CD14-positive monocyte (primary cell): ENCODE measurements around the gene CRYGA. TPM values are rescaled to one million over a fixed set of nuclear protein-coding genes. Genes with fewer than 3 reads are reported as not detected.

ENCODE experiments used
- DNase-seq, 3 donors: peaks; one replicate each; pipeline ENCODE4 v3.0.0-alpha.2; 2011 to 2022
- H2AFZ ChIP-seq: 2 replicates; pipeline ENCODE4 v1.6.0; 2012; ENCODE audit warnings: mild to moderate bottlenecking, low read depth, low read length, inconsistent platforms; ENCODE audit not compliant: insufficient read depth, poor library complexity, severe bottlenecking
- H3K27ac ChIP-seq, 2 donors: 1 replicate in 1 of 2; 2 replicates in 1 of 2; pipeline ENCODE4 v1.5.1; 2012 to 2013; ENCODE audit warnings: low read length in 2 of 2, control low read depth in 1 of 2, inconsistent platforms in 1 of 2, low read depth in 1 of 2, mild to moderate bottlenecking in 1 of 2
- H3K27me3 ChIP-seq, 2 donors: one replicate each; pipeline versions ENCODE4 v1.6.0 to v1.6.1; 2011 to 2013; ENCODE audit warnings: low read length in 2 of 2; ENCODE audit not compliant: control insufficient read depth in 2 of 2, insufficient read depth in 2 of 2
- H3K36me3 ChIP-seq, 2 donors: replicated peaks in 1 of 2; 1 replicate in 1 of 2; 2 replicates in 1 of 2; pipeline versions ENCODE4 v1.5.1 to v1.6.1; 2012 to 2013; ENCODE audit warnings: low read length in 2 of 2, control low read depth in 1 of 2, inconsistent platforms in 1 of 2, mild to moderate bottlenecking in 1 of 2; ENCODE audit not compliant: insufficient read depth in 2 of 2, control insufficient read depth in 1 of 2
- H3K4me1 ChIP-seq, 2 donors: 1 replicate in 1 of 2; 2 replicates in 1 of 2; pipeline versions ENCODE4 v1.5.1 to v1.6.1; 2012 to 2013; ENCODE audit warnings: low read length in 2 of 2, control low read depth in 1 of 2, inconsistent platforms in 1 of 2, mild to moderate bottlenecking in 1 of 2, moderate library complexity in 1 of 2; ENCODE audit not compliant: insufficient read depth in 2 of 2, control insufficient read depth in 1 of 2
- H3K4me2 ChIP-seq: replicated peaks from 2 replicates; pipeline ENCODE3; 2012; ENCODE audit warnings: low read length, moderate library complexity, mild to moderate bottlenecking; ENCODE audit not compliant: poor library complexity, severe bottlenecking; ENCODE audit errors: extremely low read depth
- H3K4me3 ChIP-seq, 3 experiments: fragments of 200-600 bp in 1 of 3; sonication (generic) in 1 of 3; replicated peaks in 1 of 3; 1 replicate in 2 of 3; 2 replicates in 1 of 3; pipeline ENCODE4 v1.5.1; 2011 to 2013; ENCODE audit warnings: low read length in 3 of 3, mild to moderate bottlenecking in 3 of 3, control low read depth in 2 of 3, low read depth in 2 of 3, inconsistent platforms in 1 of 3, moderate library complexity in 1 of 3
- H3K79me2 ChIP-seq: 2 replicates; pipeline ENCODE4 v1.6.0; 2012; ENCODE audit warnings: mild to moderate bottlenecking, control low read depth, inconsistent platforms, low read length, moderate library complexity; ENCODE audit not compliant: insufficient read depth
- H3K9ac ChIP-seq: 2 replicates; pipeline ENCODE4 v1.6.0; 2017; ENCODE audit warnings: low read length, mild to moderate bottlenecking; ENCODE audit not compliant: insufficient read depth, poor library complexity, severe bottlenecking
- H3K9me3 ChIP-seq, 2 donors: replicated peaks in 1 of 2; 1 replicate in 1 of 2; 2 replicates in 1 of 2; pipeline versions ENCODE4 v1.5.1 to v1.6.1; 2012 to 2013; ENCODE audit warnings: low read length in 2 of 2, control low read depth in 1 of 2; ENCODE audit not compliant: control insufficient read depth in 1 of 2, insufficient read depth in 1 of 2
- H4K20me1 ChIP-seq: 2 replicates; pipeline ENCODE4 v1.6.0; 2012; ENCODE audit warnings: mild to moderate bottlenecking, low read length, control low read depth, moderate library complexity; ENCODE audit not compliant: insufficient read depth
- H3K27ac Mint-ChIP-seq, 7 donors: one replicate each; pipeline ENCODE4 v1.8.0; 2020; ENCODE audit warnings: mild to moderate bottlenecking in 7 of 7, mixed read lengths in 7 of 7, moderate library complexity in 6 of 7, inconsistent platforms in 2 of 7
- H3K27me3 Mint-ChIP-seq, 3 donors: one replicate each; pipeline ENCODE4 v1.8.0; 2021 to 2022; ENCODE audit warnings: low read depth in 3 of 3, mild to moderate bottlenecking in 3 of 3, mixed read lengths in 3 of 3, moderate library complexity in 3 of 3, inconsistent platforms in 1 of 3
- H3K36me3 Mint-ChIP-seq, 2 donors: one replicate each; pipeline ENCODE4 v1.8.0; 2020; ENCODE audit warnings: mixed read lengths in 2 of 2, inconsistent platforms in 1 of 2, mild to moderate bottlenecking in 1 of 2
- H3K4me1 Mint-ChIP-seq: one replicate; pipeline ENCODE4 v1.8.0; 2020; ENCODE audit warnings: mild to moderate bottlenecking, mixed read lengths
- H3K4me3 Mint-ChIP-seq, 2 donors: one replicate each; pipeline ENCODE4 v1.8.0; 2020; ENCODE audit warnings: mild to moderate bottlenecking in 2 of 2, mixed read lengths in 2 of 2, moderate library complexity in 1 of 2
- H3K9me3 Mint-ChIP-seq, 7 donors: one replicate each; pipeline ENCODE4 v1.8.0; 2020 to 2022; ENCODE audit warnings: mixed read lengths in 7 of 7, mild to moderate bottlenecking in 6 of 7, moderate library complexity in 6 of 7, inconsistent platforms in 2 of 7
- CTCF ChIP-seq: fragments of 200-600 bp; IDR thresholded peaks from one replicate; pipeline ENCODE4 v1.8.0; 2022; ENCODE audit warnings: antibody characterized with exemption, mild to moderate bottlenecking
- WGBS: methylation state at CpG from one replicate; pipeline ENCODE4 v1.1.5; 2013; ENCODE audit warnings: missing lambda C conversion rate; ENCODE audit not compliant: insufficient coverage; 5-methylcytosine and 5-hydroxymethylcytosine counted together
- intact Hi-C, 2 donors: fragments of 100-400 bp; cut with micrococcal nuclease; formaldehyde crosslinking; loops; one replicate each; pipeline versions ENCODE4 v1.15.0 to v1.15.1; 2023
- polyA plus RNA-seq, 3 donors: library from polyadenylated mRNA; depleted of rRNA in 1 of 3; unstranded in 2 of 3; stranded (reverse) in 1 of 3; fragments of 300-500 nt in 2 of 3; fragments of >200 nt in 1 of 3; fragmentation: Illumina TruSeq in 2 of 3; gene quantifications; 1 replicate in 2 of 3; 2 replicates in 1 of 3; pipeline ENCODE4 v1.2.3, GENCODE V29; 2012 to 2021

The CRYGA gene
- polyA plus RNA-seq, 3 donors = not detected

- no peaks in the 10 kb centered on the region for H3K79me2 ChIP-seq
- no peak for TF ChIP-seq CTCF
- intact Hi-C loops = no loop called here
These were observed 25.9 kb upstream of the CRYGA start for GRCh38 chr2:208189069-208189809.

GRCh38 chr2:208186893-208187292, 23.5 kb upstream of the CRYGA start:
- no peaks in the 10 kb centered on the region for H4K20me1 ChIP-seq
- TF ChIP-seq CTCF = no peak
- no peak overlapping the region for H3K4me3 ChIP-seq
- H3K9ac ChIP-seq = no peak overlapping the region
- intact Hi-C loops = no loop called here
- H3K4me1 ChIP-seq = peaks cover 12 to 13% of the 10 kb centered on the region in 2 donors
- Mint-ChIP-seq H3K4me1 (peaks cover 19% of the 10 kb centered on the region), H3K4me3 (no peak overlapping the region), H3K36me3 (no peaks in the 10 kb centered on the region), H3K27me3 (peaks cover 0 to 4% (median 0%) of the 10 kb centered on the region in 3 donors), H3K9me3 (no peaks in the 10 kb centered on the region), H3K27ac (no peak overlapping the region)
- H3K27me3 ChIP-seq = no peaks in the 10 kb centered on the region
- no peaks in the 10 kb centered on the region for H3K79me2 ChIP-seq
- DNase-seq = no peak
- no peak overlapping the region for H3K4me2 ChIP-seq
- no peak overlapping the region for H3K27ac ChIP-seq
- no peaks in the 10 kb centered on the region for H3K9me3 ChIP-seq
- no CpG with 5 or more reads among the region's 2 CpGs for WGBS
- no peak overlapping the region for H2AFZ ChIP-seq
- H3K36me3 ChIP-seq = no peaks in the 10 kb centered on the region

More at GRCh38 chr2:208189069-208189809, 25.9 kb upstream of the CRYGA start:
- Histone ChIP-seq H3K9ac (no peak overlapping the region), H4K20me1 (no peaks in the 10 kb centered on the region), H3K36me3 (no peaks in the 10 kb centered on the region), H3K4me1 (peaks cover 1 to 2% of the 10 kb centered on the region in 2 donors), H3K9me3 (no peaks in the 10 kb centered on the region), H3K4me2 (no peak overlapping the region), H3K27ac (no peak overlapping the region), H2AFZ (no peak overlapping the region), H3K27me3 (no peaks in the 10 kb centered on the region), H3K4me3 (no peak overlapping the region)
- DNase-seq = no peak
- H3K27me3 Mint-ChIP-seq = peaks cover 0 to 6% (median 0%) of the 10 kb centered on the region in 3 donors
- H3K27ac Mint-ChIP-seq = no peak overlapping the region
- H3K4me3 Mint-ChIP-seq = no peak overlapping the region
- 80% methylated on average over 1 of the region's 5 CpGs for WGBS
- H3K36me3 Mint-ChIP-seq = no peaks in the 10 kb centered on the region
- H3K4me1 Mint-ChIP-seq = peaks cover 4% of the 10 kb centered on the region
- H3K9me3 Mint-ChIP-seq = peaks cover 0 to 3% (median 0%) of the 10 kb centered on the region in 7 donors
